SK-N-SH treated with all-trans-retinoic acid at 6 μM for 48 hours (cell line): ENCODE results near the gene DPP6.

ENCODE experiments used
- BACH2 ChIP-seq: fragments of 250-450 bp; sonication (Bioruptor Pico); IDR thresholded peaks from 2 replicates; pipeline ENCODE4 v1.9.0; 2021; ENCODE audit warnings: mild to moderate bottlenecking, borderline replicate concordance
- ISL1 ChIP-seq: fragments of 250-450 bp; sonication (Bioruptor Pico); IDR thresholded peaks from 2 replicates; pipeline ENCODE4 v2.1.2; 2022; ENCODE audit warnings: mild to moderate bottlenecking, moderate library complexity
- ZFP30 ChIP-seq: fragments of 450-650 bp; formaldehyde crosslinking; IDR thresholded peaks from 2 replicates; pipeline ENCODE4 v1.5.0; 2022; ENCODE audit warnings: mild to moderate bottlenecking, moderate library complexity
- TF ChIP-seq, protein P1 (sequence below): fragments of 250-450 bp; sonication (Bioruptor Pico); IDR thresholded peaks from 2 replicates; pipeline ENCODE4 v1.5.1; 2020; ENCODE audit warnings: low read depth, mild to moderate bottlenecking, moderate library complexity
- TF ChIP-seq, protein P2 (sequence below): fragments of 250-450 bp; sonication (Bioruptor Pico); IDR thresholded peaks from 2 replicates; pipeline ENCODE4 v1.8.0; 2020; ENCODE audit warnings: mild to moderate bottlenecking, moderate library complexity, borderline replicate concordance

DNA sequence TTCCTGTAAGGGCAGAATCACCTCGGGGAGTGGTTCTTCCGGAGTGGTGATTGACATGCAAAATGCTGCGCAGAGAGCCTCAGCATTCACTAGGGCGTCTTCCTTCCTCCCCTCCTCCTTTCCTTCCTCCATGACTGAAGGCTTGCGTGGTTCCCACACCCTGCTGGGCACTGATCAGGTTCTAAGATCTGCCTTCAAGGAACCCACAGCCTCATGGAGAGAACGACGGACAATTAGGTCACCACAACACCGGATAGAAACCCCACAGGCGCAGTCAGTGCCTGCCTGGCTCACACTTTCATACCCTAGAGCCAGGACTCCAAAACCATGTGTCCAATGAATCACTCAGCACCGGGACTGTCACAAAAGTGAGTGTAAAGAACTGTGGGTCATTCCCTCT lies 131.3 kb downstream of the DPP6 start:
- TF ChIP-seq ZFP30 (CRISPR knock-in tag): no peak
- TF ChIP-seq BACH2 (CRISPR knock-in tag): no peak
- TF ChIP-seq, protein P1, sequence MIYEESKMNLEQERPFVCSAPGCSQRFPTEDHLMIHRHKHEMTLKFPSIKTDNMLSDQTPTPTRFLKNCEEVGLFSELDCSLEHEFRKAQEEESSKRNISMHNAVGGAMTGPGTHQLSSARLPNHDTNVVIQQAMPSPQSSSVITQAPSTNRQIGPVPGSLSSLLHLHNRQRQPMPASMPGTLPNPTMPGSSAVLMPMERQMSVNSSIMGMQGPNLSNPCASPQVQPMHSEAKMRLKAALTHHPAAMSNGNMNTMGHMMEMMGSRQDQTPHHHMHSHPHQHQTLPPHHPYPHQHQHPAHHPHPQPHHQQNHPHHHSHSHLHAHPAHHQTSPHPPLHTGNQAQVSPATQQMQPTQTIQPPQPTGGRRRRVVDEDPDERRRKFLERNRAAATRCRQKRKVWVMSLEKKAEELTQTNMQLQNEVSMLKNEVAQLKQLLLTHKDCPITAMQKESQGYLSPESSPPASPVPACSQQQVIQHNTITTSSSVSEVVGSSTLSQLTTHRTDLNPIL (CRISPR knock-in tag): no peak
- no peak for TF ChIP-seq ISL1
- TF ChIP-seq, protein P2, sequence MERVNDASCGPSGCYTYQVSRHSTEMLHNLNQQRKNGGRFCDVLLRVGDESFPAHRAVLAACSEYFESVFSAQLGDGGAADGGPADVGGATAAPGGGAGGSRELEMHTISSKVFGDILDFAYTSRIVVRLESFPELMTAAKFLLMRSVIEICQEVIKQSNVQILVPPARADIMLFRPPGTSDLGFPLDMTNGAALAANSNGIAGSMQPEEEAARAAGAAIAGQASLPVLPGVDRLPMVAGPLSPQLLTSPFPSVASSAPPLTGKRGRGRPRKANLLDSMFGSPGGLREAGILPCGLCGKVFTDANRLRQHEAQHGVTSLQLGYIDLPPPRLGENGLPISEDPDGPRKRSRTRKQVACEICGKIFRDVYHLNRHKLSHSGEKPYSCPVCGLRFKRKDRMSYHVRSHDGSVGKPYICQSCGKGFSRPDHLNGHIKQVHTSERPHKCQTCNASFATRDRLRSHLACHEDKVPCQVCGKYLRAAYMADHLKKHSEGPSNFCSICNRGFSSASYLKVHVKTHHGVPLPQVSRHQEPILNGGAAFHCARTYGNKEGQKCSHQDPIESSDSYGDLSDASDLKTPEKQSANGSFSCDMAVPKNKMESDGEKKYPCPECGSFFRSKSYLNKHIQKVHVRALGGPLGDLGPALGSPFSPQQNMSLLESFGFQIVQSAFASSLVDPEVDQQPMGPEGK: no peak
